Neuronal stem cell (in vitro differentiated cells): ENCODE data around the gene CLDN15. TPM values are rescaled to one million over a fixed set of nuclear protein-coding genes. Genes with fewer than 3 reads are reported as not detected.

Experiments
- DNase-seq: peaks from one replicate; pipeline ENCODE4 v3.0.0-alpha.2; 2013; ENCODE audit warnings: low spot score
- H2AFZ ChIP-seq: one replicate; pipeline ENCODE4 v1.6.1; 2013; ENCODE audit warnings: mild to moderate bottlenecking, low read length, inconsistent platforms
- H2AK5ac ChIP-seq: 2 replicates; pipeline ENCODE4 v1.6.1; 2013; ENCODE audit warnings: low read depth, mild to moderate bottlenecking, inconsistent platforms, low read length, moderate library complexity, mixed read lengths
- H2BK120ac ChIP-seq: 2 replicates; pipeline ENCODE4 v1.6.1; 2013; ENCODE audit warnings: low read depth, mild to moderate bottlenecking, inconsistent platforms, low read length, moderate library complexity, mixed read lengths
- H2BK12ac ChIP-seq: one replicate; pipeline ENCODE4 v1.6.1; 2013; ENCODE audit warnings: low read length, inconsistent platforms
- H2BK15ac ChIP-seq: 2 replicates; pipeline ENCODE4 v1.6.1; 2013; ENCODE audit warnings: mild to moderate bottlenecking, low read length, inconsistent platforms, mixed read lengths
- H2BK5ac ChIP-seq: one replicate; pipeline ENCODE4 v1.6.1; 2013; ENCODE audit warnings: inconsistent platforms, mild to moderate bottlenecking, low read length, moderate library complexity
- H3K14ac ChIP-seq: one replicate; pipeline ENCODE4 v1.6.1; 2013; ENCODE audit warnings: low read length, inconsistent platforms
- H3K18ac ChIP-seq: 2 replicates; pipeline ENCODE4 v1.6.1; 2013; ENCODE audit warnings: low read length, inconsistent platforms
- H3K23ac ChIP-seq: 2 replicates; pipeline ENCODE4 v1.6.1; 2013; ENCODE audit warnings: low read depth, mild to moderate bottlenecking, mixed read lengths, low read length, inconsistent platforms; ENCODE audit not compliant: poor library complexity
- H3K27ac ChIP-seq: replicated peaks from 3 replicates; pipeline ENCODE4 v1.5.1; 2013; ENCODE audit warnings: low read length, inconsistent platforms
- H3K27me3 ChIP-seq, 3 experiments: 2 replicates each; pipeline ENCODE4 v1.6.1; 2013; ENCODE audit warnings: low read length in 3 of 3, mild to moderate bottlenecking in 2 of 3, inconsistent platforms in 1 of 3, low read depth in 1 of 3, mixed read lengths in 1 of 3, moderate library complexity in 1 of 3; ENCODE audit not compliant: control insufficient read depth in 3 of 3, insufficient read depth in 3 of 3
- H3K36me3 ChIP-seq, 2 donors: replicated peaks in 1 of 2; 2 replicates each; pipeline ENCODE4 v1.6.1; 2013; ENCODE audit warnings: low read length in 2 of 2; ENCODE audit not compliant: control insufficient read depth in 2 of 2, insufficient read depth in 2 of 2
- H3K4ac ChIP-seq: 2 replicates; pipeline ENCODE4 v1.6.1; 2013; ENCODE audit warnings: inconsistent platforms, mild to moderate bottlenecking, low read length, moderate library complexity
- H3K4me1 ChIP-seq, 2 donors: 1 replicate in 1 of 2; 2 replicates in 1 of 2; pipeline ENCODE4 v1.6.1; 2013; ENCODE audit warnings: low read length in 2 of 2, low read depth in 1 of 2; ENCODE audit not compliant: control insufficient read depth in 2 of 2, insufficient read depth in 1 of 2
- H3K4me2 ChIP-seq: one replicate; pipeline ENCODE4 v1.6.1; 2013; ENCODE audit warnings: mild to moderate bottlenecking, low read length, inconsistent platforms; ENCODE audit not compliant: insufficient read depth, poor library complexity, severe bottlenecking
- H3K4me3 ChIP-seq, 2 donors: 2 replicates each; pipeline ENCODE4 v1.5.1; 2013; ENCODE audit warnings: low read length in 2 of 2, mild to moderate bottlenecking in 2 of 2, inconsistent platforms in 1 of 2, moderate library complexity in 1 of 2
- H3K79me1 ChIP-seq: one replicate; pipeline ENCODE4 v1.6.1; 2013; ENCODE audit warnings: low read depth, mild to moderate bottlenecking, inconsistent platforms, low read length, moderate library complexity
- H3K9ac ChIP-seq: one replicate; pipeline ENCODE4 v1.6.1; 2013; ENCODE audit warnings: mild to moderate bottlenecking, low read depth, low read length, inconsistent platforms; ENCODE audit not compliant: poor library complexity
- H3K9me3 ChIP-seq, 2 donors: replicated peaks in 1 of 2; 2 replicates each; pipeline versions ENCODE3 to v1.6.1; 2013; ENCODE audit warnings: low read length in 2 of 2, mild to moderate bottlenecking in 2 of 2, inconsistent platforms in 1 of 2, low read depth in 1 of 2, mixed read lengths in 1 of 2, moderate library complexity in 1 of 2; ENCODE audit not compliant: control insufficient read depth in 2 of 2, insufficient read depth in 1 of 2
- H4K8ac ChIP-seq: one replicate; pipeline ENCODE4 v1.6.1; 2013; ENCODE audit warnings: low read depth, mild to moderate bottlenecking, inconsistent platforms, low read length, moderate library complexity
- H4K91ac ChIP-seq: one replicate; pipeline ENCODE4 v1.6.1; 2013; ENCODE audit warnings: low read length, low read depth, mild to moderate bottlenecking, inconsistent platforms; ENCODE audit not compliant: poor library complexity
- WGBS, 2 donors: extraction: QIAGEN DNeasy Blood & Tissue Kit; methylation state at CpG; one replicate each; pipeline ENCODE4 v1.1.7; 2013; ENCODE audit warnings: missing lambda C conversion rate in 2 of 2, mixed read lengths in 1 of 2; ENCODE audit not compliant: insufficient read length in 2 of 2, insufficient replicate concordance in 1 of 2; ENCODE audit errors: extremely low coverage in 2 of 2; 5-methylcytosine and 5-hydroxymethylcytosine counted together
- small RNA-seq: library from polyadenylated mRNA; stranded (forward); fragments of <200 nt; extraction: miRNeasy Mini kit (QIAGEN cat#:217004); gene quantifications from one replicate; pipeline ENCODE3, GENCODE V24; 2013; ENCODE audit not compliant: insufficient read depth

The CLDN15 gene

GRCh38 chr7:101186844-101187428 is 50.7 kb downstream of the CLDN15 start:
- no peak overlapping the region for H3K23ac ChIP-seq
- no peaks in the 10 kb centered on the region for H3K4me1 ChIP-seq
- DNase-seq = no peak
- H4K8ac ChIP-seq = no peak overlapping the region
- no peak overlapping the region for H3K27ac ChIP-seq
- no peaks in the 10 kb centered on the region for H3K9me3 ChIP-seq
- H3K79me1 ChIP-seq = no peaks in the 10 kb centered on the region
- no peak overlapping the region for H3K4me3 ChIP-seq
- H3K36me3 ChIP-seq = no peaks in the 10 kb centered on the region
- no peak overlapping the region for H3K4ac ChIP-seq
- no peak overlapping the region for H2BK15ac ChIP-seq
- H2AFZ ChIP-seq = no peak overlapping the region
- H3K18ac ChIP-seq = no peak overlapping the region
- H2BK5ac ChIP-seq = no peak overlapping the region
- H3K27me3 ChIP-seq = peaks cover 0 to 5% (median 0%) of the 10 kb centered on the region in 3 experiments
- H3K9ac ChIP-seq = no peak overlapping the region
- no peak overlapping the region for H4K91ac ChIP-seq
- no peak overlapping the region for H2BK12ac ChIP-seq
- no CpG with 5 or more reads among the region's 4 CpGs for whole genome bisulfite sequencing, 2 donors
- H2AK5ac ChIP-seq = no peak overlapping the region
- H3K14ac ChIP-seq = no peak overlapping the region
- no peak overlapping the region for H2BK120ac ChIP-seq
- H3K4me2 ChIP-seq = no peak overlapping the region

DNA sequence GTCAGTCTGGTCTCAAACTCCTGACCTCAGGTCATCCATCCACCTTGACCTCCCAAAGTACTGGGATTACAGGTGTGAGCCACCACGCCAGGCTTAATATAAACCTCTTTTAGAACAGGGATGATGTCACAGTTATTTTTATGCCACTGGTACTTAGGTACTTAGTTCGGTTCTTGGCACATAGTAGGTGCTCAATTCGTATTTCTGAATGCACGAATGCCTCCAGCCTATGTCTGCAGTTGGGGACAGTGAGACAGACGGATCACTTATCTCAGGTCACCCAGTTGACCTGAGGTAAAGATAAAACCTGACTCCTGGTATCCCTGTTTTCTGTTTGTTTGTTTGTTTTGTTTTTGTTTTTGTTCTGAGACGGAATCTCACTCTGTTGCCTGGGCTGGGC is 51.4 kb downstream of the CLDN15 start:
- H2BK120ac ChIP-seq = no peak overlapping the region
- no peaks in the 10 kb centered on the region for H3K79me1 ChIP-seq
- H2BK15ac ChIP-seq = no peak overlapping the region
- no peak overlapping the region for H3K4me3 ChIP-seq
- H3K4me2 ChIP-seq = no peak overlapping the region
- no peak for DNase-seq
- no peaks in the 10 kb centered on the region for H3K9me3 ChIP-seq
- H3K18ac ChIP-seq = no peak overlapping the region
- H3K14ac ChIP-seq = no peak overlapping the region
- H2AK5ac ChIP-seq = no peak overlapping the region
- no peak overlapping the region for H2AFZ ChIP-seq
- no peak overlapping the region for H2BK5ac ChIP-seq
- no peak overlapping the region for H3K9ac ChIP-seq
- no peak overlapping the region for H3K4ac ChIP-seq
- H3K4me1 ChIP-seq = no peaks in the 10 kb centered on the region
- H3K23ac ChIP-seq = no peak overlapping the region
- no CpG with 5 or more reads among the region's 6 CpGs for WGBS, 2 donors
- no peak overlapping the region for H4K8ac ChIP-seq
- no peak overlapping the region for H4K91ac ChIP-seq
- no peak overlapping the region for H2BK12ac ChIP-seq
- H3K27me3 ChIP-seq = peaks cover 0 to 3% (median 0%) of the 10 kb centered on the region in 3 experiments
- H3K27ac ChIP-seq = no peak overlapping the region
- H3K36me3 ChIP-seq = no peaks in the 10 kb centered on the region

DNA sequence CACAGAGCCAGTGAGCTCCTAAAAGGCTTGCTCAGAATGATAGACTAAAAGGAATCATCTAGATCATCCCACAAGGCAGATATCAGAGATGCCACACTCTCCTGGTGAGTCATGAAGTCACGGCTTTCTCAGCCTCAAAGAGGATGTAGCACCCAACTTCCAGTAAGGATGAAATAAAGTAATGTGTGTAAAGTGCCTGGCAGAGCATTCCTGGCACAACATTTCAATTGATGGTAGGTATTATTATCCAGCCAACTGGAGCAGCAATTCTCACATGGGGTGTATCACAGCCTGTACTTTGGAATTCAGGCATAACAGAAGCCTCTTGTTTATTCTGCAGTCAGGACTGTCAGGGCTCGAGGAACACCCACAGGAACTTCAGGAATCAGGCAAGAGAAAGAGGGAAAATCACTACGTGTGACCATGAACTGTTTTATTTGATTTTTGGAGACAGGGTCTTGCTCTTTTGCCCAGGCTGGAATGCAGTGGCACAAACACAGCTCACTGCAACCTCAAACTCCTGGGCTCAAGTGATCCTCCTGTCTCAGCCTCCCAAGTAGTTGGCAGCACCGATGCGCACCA is 52.3 kb downstream of the CLDN15 start:
- Histone ChIP-seq H3K27ac (no peak overlapping the region), H2BK15ac (no peak overlapping the region), H2AFZ (no peak overlapping the region), H2BK120ac (no peak overlapping the region), H3K18ac (no peak overlapping the region), H3K23ac (no peak overlapping the region), H2BK12ac (no peak overlapping the region), H3K9me3 (peaks cover 0 to 1% of the 10 kb centered on the region in 2 donors), H3K4me2 (no peak overlapping the region), H3K79me1 (no peaks in the 10 kb centered on the region), H3K9ac (no peak overlapping the region), H3K4ac (no peak overlapping the region), H3K27me3 (peaks cover 2 to 7% (median 6%) of the 10 kb centered on the region in 3 experiments), H2AK5ac (no peak overlapping the region), H4K8ac (no peak overlapping the region), H3K4me3 (no peak overlapping the region), H3K4me1 (peaks cover 0 to under 1% of the 10 kb centered on the region in 2 donors), H4K91ac (no peak overlapping the region), H3K14ac (no peak overlapping the region), H2BK5ac (no peak overlapping the region), H3K36me3 (no peaks in the 10 kb centered on the region)
- no peak for DNase-seq
- no CpG with 5 or more reads among the region's 5 CpGs for WGBS, 2 donors

Small RNA genes within 50 kb of the gene (small RNA-seq; reads per million reads assigned to genes)
- not detected for gene RNU6-1104P
